Stimulated activated CD4-positive, alpha-beta T cell treated with anti-CD3 and anti-CD28 coated beads, Interleukin-4, amount 100 ng/mL, for 4 hours (primary cell): ENCODE results near the gene ATP5PF.
"Not testable (repeated sequence)": the region's sequence is repeated elsewhere in the genome, so short reads cannot be mapped to it uniquely, and the experiment has no call there.

Experiments
- DNase-seq, 2 experiments: peaks; one replicate each; pipeline ENCODE4 v3.0.0-alpha.2; 2020

Gene ATP5PF, protein sequence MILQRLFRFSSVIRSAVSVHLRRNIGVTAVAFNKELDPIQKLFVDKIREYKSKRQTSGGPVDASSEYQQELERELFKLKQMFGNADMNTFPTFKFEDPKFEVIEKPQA

DNA sequence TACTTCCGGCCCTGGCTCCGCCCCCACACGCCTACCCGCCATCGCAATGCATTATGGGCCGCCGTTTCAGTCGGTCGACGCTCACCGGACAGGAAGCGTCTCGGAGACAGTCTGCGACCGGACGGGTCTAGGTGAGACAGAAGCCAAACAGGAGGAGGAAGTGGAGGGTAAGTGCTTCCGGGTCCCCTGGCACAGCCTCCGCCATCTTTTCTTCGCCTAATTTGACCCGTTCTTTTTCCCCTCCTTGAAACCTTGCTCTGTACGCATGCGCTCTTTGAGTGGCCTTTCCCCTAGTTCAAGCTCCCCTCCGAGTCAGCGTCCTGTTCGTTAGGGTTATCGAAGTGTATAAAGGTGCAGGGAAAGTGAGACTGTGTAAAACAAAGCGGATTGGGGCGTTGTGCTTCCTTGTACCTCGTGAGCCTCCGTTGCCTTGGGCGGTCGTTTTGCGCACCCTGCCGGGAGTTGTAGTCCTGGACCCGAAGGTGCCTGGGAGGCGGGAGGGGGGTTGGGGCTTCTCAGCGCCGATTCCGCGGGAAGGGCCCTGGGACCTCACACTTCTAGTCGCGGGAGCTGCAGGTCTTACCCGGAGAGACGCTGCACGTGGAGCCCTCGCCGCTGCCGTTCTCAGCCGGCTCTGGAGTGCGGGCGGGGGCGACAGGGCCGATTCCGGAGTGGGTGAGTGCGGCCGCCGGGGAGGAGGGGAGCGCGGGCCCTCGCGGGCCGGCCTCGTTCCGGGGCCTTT, at the start of gene ATP5PF, which contains the start of gene GABPA:
Gene ATP5PF, minus strand, starts transcription at position 1 of the 742 bp plus-strand sequence. CDS start 5,110 bp downstream, outside the sequence.
Gene GABPA, plus strand, starts transcription at position 69 of the 742 bp plus-strand sequence. CDS start 6,627 bp downstream, outside the sequence.
- DNase-seq, result peak; percentile 97

DNA sequence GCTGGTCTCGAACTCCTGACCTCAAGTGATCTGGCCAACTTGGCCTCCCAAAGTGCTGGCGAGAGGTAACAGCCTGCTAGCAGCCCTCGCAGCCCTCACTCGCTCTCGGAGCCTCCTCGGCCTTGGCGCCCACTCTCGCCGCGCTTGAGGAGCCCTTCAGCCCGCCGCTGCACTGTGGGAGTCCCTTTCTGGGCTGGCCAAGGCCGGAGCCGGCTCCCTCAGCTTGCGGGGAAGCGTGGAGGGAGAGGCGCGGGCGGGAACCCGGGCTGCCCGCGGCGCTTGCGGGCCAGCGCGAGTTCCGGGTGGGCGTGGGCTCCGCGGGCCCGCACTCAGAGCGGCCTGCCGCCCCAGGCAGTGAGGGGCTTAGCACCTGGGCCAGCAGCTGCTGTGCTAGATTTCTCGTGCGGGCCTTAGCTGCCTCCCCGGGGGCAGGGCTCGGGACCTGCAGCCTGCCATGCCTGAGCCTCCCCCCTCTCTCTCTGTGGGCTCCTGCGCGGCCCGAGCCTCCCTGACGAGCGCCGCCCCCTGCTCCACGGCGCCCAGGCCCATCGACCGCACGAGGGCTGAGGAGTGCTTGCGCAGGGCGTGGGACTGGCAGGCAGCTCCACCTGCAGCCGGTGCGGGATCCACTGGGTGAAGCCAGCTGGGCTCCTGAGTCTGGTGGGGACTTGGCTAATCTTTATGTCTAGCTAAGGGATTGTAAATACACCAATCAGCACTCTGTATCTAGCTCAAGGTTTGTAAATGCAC, 43.6 kb upstream of the ATP5PF start:
- DNase-seq, result not testable (repeated sequence)

DNA sequence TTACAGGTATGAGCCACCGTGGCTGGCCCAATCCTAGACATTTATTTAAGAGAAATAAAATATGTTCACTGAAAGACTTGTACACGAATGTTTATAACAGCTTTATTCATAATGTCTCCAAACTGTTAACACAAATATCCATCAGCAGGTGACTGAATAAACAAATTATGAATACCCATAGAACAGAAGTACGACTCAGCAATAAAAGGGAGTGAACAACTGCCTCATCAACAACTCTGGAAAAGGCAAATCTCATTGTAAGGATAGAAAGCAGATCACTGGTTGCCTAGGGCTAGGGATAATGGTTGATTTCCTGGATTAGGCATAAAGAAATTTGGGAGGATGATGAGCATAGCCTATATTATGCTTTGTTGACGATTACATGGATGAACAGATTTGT, 41.7 kb upstream of the ATP5PF start:
- no peak for DNase-seq

DNA sequence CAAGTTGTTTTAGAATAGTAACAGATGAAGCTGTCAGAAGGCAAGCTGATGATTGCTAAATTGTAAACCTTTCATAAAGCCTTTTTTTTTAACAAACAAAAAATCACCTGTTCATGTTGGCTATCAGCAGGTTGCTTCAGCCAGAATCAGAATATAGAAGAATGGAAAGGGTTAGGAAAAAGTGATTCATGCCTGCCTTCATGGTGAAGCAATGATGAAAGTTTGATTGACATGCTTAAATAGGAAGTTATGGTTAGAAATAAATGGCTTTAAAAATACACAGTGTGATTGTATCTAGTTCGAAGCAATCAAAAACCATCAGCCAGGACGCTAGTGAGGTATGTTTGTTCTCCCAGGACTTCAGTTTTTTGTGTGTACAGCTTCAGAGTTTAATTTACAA, 38.0 kb upstream of the ATP5PF start:
- DNase-seq, result no peak

DNA sequence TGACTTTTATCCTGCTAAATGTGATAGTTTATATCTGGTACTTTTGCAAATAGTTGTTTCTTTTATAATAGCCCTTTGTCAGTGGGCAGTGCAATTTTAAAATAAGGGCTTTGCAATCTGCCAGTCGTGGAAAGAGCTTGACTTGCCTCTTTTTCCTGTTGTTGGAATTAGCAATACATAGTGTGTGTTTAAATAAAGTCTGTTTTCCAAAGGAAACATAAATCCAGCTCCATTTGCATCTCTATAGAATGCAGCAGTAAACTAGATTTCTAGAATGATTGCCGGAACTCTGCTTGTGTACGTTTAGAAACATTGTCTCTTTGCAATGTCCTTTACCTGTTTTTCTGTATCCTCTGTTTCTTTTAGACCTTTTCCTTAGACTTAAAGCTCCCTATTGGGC, 33.2 kb upstream of the ATP5PF start:
- no peak for DNase-seq

DNA sequence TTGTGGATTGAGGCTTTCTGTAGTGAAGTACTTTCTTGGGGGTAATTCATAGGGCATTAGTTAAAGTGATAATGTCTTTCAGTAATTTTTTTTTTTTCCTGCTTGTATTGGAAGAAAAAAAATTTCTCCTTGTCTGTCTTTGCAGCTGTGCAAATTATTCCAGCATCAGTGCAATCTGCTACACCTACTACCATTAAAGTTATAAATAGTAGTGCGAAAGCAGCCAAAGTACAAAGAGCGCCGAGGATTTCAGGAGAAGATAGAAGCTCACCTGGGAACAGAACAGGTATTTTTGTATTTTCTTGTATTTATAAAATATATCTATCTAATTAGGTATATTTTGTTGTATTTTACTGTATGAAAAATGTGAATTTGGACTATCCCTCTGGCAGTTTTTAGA, 29.4 kb upstream of the ATP5PF start:
- DNase-seq, result no peak

DNA sequence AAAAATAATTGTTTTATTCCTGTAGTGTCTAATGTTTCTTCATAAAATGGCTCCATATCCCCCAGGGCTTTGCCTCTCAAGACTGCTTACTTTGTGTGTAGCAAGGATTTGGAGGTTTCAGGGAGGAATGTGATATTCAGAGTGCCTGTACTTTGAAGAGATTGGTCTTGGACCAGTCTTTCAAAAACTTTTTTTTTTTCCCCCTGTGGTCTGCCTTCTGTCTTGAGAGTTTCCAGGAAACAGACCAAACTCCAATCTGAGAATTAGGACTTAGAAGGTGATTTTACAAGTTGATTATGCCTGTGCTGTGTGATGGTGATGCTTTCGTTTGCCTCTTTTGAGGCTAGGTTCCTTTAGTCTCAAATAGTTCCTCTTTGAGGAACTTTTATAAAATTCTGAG, 26.0 kb upstream of the ATP5PF start:
- no peak for DNase-seq

DNA sequence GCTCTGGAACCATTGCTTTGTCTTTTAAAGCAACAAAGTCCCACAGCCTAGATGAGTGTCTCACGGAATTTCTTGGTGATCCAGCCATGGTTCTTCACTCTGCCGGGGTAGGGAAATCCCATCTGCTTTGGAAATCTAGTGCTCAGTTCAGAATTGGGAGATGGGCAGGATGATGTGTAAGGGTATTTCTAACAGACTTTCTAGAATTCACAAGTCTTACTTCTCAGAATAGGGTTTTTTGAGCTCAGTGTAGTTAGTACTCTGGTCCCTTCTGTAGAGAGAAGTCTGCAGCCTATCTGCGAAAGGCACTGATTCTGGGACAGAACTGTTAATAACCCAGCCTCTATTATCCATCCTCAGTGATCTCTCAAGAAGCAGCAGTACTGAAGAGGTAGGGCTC, 25.4 kb upstream of the ATP5PF start:
- no peak for DNase-seq

DNA sequence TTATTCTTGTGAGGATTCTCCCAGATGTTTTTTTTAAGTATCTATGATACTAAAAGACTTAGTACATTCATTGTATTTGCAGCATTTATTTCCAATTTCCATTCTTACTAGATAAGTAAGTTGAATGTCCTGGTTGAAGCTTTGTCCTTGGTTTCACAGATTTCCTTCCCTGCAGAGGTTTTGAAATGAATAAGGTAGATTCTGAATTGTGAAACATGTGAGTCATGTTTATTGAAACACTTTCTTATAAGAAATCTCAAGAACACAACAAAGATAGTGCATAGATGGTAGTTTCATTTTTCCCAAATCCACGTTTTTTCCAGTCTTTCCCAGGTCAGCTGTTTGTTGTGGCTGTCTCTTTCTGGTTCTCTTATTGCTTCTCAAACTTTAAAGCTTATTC, 24.9 kb upstream of the ATP5PF start:
- no peak for DNase-seq

DNA sequence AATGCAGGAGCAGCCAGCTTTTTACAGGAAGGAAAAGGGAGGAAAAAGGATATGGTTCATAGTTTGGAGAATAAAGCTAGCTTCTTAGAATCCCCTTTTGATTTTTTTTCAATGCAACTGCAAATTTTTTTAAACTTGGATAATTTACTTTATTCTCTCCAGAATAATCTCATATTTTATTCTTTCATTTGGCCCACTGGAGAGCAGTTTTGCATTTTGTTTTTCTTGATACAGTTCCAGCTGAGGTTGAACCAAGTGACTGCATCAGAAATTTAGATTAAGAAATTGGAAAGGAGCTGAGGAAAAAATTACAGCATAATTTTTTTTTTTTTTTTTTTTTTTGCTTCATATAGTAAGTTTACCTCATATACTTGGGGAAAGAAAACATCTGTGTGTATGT, 22.8 kb upstream of the ATP5PF start:
- no peak for DNase-seq

DNA sequence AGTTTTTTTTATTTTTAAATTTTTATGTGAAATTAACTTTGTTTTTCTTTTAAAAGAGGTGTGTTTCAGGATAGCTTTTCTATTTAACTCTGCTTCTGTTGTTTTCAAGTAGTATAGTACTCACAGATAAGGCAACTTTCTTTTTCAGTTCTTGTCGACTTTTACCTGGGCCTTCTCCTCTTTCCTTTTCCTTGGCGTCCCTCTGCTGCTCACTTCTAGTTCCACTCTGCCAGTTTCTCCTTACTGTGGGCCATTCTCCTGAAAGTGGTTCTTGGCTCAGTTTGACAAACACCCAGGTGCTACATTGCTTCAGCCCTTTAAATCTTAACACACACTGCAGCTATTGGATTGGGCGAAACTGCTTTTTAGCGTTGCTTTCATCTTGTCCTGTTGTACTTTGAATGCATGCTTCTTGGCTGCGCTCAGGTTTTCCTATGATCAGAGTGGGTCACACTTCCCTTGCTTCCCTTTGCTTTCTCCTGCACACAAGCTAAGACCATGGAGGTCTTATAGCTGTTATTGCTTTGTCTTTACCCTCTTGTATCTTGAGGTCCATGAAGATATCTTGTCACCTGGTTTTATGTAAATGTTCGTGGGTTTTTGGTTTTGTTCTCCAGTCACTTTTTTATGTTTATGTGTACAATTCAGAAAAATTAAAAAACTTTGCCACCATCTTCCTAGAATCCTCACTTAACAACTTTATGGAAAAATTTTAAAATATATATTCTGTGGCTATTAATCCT, 21.7 kb upstream of the ATP5PF start:
- no peak for DNase-seq

DNA sequence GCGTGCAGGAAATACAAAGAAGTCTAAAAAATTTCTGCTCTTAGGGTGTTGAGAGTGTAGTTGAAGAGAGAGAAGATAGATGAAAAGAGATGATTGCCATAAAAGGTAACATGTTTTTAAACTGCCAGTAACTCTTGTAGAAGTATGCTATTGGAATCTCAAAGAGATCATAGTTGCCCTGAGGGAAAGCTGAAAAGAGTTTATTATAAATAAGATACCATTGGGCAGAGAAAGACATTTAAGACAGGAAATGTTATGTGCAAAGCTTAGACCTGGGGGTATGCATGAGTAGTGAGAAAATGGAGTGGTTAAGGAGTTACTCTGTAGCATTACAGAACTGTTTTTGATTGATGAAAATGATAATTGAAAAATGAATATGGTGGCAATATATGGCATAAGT, 17.7 kb upstream of the ATP5PF start:
- no peak for DNase-seq

DNA sequence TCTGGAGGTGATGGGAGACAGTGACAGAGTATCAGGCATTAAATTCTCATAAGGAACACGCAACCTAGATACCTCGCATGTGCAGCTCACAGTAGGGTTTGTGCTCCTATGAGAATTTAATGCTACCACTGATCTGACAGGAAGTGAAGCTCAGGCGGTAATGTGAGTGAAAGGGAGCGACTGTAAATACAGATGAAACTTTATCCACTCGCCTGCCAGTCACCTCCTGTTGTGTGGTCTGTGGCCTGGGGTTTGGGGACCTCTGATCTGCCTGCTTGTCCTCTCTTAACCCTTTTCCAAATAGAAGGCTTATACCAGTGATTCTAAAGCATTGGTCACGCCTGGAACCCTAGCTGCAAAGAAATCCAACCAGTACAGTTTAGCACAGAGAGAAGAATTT, 15.4 kb upstream of the ATP5PF start:
- no peak for DNase-seq

DNA sequence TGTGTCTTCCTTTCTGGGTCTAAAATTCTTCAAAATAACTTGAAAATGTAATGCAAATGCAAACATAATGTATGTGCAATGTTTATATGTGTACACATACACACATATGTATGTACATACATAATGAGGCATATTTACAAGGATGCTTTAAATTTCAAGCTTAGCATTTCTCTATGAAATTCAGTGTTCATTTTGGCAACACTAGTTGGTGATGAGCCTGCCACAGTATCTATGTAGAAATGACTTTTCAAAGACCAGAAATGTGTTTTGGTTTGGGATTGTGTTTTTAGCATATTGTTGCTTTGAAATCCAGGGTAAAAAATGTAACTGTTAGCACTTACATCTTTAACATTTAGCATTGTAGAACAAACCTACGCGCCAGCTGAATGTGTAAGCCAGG, 10.2 kb upstream of the ATP5PF start:
- DNase-seq, result no peak

DNA sequence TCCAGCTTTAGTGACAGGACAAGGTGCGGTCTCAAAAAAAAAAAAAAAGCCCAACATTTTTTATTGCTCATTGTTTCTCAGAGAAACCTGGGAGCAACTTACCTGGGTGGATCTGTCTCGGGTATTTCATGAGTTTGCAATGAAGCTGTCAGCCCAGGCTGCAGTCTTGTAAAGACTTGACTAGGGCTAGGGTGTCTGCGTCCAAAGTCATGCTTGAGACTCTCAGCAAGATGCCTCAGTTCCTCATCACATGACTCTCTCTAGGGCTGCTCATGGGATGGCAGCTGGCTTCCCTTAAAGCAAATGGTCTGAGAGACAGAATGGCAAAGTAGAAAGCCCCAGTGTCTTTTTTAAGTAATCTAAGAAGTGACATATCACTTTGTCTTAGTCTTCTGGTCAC, 8.2 kb upstream of the ATP5PF start:
- no peak for DNase-seq

DNA sequence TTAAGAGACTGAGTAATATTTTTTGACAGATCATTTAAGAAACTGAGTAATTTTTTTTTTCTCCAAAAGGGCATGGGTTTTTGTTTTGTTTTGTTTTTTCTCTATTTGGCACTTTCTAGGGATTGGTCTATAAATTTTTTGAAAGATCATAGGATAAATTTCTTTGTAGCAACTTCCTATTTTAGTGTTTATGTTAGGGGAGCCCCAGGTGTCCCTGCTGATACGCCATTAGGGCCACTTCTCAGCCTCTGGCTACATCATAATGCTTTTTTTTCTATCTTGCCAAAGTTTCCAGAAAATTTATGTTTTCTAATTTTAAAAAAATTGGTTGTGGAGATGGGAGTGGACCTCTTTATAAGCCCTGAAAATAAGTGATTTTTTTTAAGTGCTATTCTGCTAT, 2.7 kb upstream of the ATP5PF start:
- no peak for DNase-seq

DNA sequence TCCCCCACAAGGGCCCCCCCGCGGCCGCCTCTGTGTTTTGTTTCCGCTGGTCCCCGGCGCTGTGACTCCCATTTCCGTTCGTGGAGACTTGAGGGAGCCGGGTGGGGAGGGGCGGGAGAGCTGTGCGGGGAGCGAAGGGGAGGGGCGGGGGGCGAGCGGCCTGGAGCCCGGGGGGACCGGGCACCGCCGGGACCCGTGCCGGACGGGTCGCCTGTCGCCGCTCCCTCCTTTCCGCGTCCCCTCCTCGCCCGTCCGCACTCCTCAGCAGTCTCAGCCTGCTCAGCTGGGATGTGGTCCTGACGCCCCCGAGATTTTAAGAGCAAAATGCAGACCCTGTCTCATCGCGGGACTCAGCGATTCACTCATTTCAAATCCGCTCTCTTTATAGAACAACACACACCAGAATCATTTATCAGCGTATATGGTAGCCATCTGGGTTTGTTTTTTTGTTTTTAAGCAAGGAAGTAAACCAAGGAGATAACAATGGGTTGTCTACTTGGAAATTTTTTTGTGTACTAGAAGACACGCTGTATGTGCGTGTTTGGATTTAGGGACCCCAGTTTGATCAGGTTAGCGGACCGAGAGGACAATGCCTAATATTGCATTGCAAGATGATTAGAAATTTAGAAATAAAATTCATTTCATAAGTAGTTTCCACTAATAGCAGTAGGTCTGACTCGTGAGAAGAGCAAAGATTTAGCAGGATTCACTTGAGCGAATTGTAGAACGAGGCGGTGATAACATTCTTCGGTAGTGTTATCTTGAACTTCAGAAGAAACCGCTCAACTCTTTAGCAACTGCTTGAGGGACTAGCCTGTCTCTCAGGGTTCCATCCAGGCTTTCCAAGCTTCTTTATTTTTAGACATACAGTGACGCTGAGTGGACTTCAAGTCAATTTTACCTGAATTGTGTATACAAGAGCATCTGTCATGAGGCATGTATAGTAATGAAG, 1.2 kb upstream of the ATP5PF start:
- DNase-seq, result peak; percentile 66 to 76

DNA sequence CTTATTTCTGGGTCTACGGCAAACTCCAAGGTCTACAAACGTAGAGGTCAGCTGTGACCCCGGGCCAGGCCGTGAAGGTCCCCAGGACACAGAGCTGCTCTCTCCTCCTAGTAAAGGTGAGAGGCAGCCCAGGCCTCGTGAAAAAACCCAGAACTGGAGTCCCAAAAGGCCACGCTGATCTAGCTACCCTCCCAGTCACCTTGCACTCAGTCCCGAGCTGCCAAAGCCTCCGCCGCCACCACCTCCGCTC, 125 bp downstream of the ATP5PF start:
- DNase-seq, result no peak

DNA sequence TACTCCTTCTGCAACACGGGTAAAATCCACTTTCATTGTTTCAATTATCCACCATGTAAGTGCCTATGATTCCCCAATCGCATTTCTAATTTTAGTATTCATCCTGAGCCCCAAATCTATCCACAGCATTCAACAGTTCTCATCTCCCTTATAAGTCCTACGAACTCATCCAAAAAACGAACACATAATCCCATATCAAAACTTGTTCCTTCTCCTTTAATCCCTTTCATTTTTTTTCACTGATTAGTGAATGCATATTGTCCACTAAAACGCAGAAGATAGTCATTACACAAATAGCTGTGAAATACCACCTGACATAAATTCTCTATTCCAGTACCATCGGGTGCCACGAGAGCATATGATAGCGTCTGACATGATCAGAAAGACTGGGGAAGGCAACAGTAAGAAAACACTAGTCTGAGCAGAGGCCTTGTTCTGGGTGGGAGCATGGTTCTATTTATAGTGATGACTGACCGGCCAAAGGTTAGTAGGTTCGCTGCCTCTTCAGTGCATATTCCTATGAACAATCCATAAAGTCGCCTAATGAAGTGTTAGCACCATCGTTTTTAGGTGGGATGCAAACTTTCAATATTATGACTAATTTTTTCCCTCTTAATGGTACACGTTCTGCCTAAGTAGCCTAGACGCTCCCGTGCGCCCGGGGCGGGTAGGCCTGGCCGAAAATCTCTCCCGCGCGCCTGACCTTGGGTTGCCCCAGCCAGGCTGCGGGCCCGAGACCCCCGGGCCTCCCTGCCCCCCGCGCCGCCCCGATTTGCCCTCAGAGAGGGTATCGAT, 648 bp downstream of the ATP5PF start:
- peak; percentile 34 to 37 for DNase-seq

DNA sequence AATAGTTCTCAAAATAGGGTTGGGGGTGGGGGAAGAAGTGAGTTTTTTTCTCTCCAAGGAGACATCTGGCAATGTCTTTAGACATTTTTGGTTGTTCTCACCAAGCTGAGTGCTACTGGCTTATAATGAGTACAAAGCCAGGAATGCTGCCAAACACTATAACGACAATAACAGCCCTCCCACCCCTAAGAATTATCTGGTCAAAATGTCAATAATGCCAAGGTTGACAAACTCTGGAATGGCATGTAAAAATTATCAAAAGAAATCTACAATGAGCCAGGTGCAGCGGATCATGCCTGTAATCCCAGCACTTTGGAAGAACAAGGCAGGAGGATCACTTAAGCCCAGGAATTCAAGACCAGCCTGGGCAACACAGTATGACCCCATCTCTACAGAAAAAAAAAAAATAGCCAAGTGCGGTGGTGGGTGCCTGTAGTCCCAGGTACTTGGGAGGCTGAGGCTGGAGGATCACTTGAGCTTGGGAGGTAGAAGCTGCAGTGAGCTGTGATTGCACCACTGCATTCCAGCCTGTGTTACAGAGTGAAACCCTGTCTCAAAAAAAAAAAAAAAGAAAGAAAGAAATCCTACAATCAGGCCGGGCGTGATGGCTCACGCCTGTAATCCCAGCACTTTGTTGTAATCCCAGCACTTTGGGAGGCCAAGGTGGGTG, 2.5 kb downstream of the ATP5PF start:
- DNase-seq, result no peak

DNA sequence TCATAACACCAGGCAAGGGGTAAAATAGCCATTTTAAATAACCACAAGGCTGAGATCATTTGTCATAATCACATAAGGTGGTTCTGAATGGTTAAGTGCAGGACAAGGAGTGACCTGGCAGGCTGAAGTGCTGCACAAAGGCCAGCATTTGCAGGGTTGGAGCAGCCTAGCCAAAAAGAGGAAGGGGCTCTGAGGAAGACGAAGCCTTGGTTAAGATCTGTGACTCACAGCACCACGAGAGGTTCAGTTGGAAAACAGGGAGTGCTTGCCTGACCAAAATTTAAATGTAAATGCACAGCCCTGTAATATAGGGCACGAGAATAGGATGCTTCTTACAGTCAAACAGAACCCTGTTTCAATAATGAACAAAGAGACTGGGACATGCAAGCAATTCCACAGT, 12.1 kb downstream of the ATP5PF start:
- no peak for DNase-seq
